NCI-H226 (cell line): ENCODE data around the gene MDGA2.
"Not testable (repeated sequence)": the region's sequence is repeated elsewhere in the genome, so short reads cannot be mapped to it uniquely, and the experiment has no call there.

ENCODE experiments used
- DNase-seq: peaks from one replicate; pipeline ENCODE4 v3.0.0-alpha.2; 2015

The MDGA2 gene

DNA sequence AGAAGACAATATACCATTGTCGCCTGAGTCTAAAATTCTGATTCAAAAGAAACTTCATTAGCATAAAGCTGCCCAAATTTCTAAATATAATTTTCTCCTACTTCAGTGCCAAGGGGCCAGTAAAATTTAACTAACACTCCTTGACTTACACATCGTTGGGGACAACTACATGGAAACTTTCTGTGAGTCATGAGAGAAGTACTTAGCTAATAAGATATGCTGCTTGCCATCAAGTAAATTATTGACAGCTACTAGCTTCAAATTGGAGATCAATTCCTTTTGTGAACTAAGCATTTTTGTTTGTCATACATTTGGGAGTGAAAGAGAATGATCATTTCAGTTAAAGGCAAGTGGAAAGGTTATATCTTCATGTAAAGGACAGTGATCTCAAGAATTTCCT lies 373.3 kb downstream of the MDGA2 start:
- DNase-seq: no peak

GRCh38 chr14:47300796-47301195 lies 374.6 kb downstream of the MDGA2 start:
- DNase-seq: peak; percentile 61

DNA sequence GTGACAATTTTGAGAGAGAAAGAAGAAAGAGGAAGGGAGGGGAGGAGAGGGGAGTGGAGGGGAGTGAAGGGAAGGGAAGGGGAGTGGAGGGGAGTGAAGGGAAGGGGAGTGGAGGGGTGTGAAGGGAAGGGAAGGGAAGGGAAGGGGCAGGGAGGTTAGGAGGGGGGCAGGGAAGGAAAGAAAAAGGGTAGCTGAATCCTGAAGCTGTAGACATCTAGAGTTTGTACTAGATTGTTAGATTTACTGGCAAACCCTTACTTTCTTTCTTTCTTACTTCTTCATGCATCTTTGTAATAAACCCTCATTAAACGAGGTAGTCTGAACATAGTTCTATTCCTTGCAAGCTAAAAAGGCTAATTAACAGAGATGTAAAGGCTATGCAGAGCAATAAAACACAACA lies 378.0 kb downstream of the MDGA2 start:
- no peak for DNase-seq

- DNase-seq: no peak
Measured at GRCh38 chr14:47284283-47284682, 391.1 kb downstream of the MDGA2 start.

DNA sequence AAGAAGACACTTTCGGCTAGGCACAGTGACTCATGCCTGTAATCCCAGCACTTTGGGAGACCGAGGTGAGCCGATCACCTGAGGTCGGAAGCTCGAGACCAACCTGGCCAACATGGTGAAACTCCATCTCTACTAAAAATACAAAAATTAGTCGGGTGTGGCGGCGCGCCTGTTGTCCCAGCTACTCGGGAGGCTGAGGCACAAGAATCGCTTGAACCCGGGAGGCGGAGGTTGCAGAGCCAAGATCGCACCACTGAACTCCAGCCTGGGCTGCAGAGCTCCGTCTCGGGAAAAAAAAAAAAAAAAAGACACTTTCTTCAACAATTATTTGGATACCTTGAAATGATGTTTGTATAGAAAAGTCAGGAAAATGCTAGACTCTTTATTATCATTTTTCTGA lies 393.6 kb downstream of the MDGA2 start:
- not testable (repeated sequence) for DNase-seq

DNA sequence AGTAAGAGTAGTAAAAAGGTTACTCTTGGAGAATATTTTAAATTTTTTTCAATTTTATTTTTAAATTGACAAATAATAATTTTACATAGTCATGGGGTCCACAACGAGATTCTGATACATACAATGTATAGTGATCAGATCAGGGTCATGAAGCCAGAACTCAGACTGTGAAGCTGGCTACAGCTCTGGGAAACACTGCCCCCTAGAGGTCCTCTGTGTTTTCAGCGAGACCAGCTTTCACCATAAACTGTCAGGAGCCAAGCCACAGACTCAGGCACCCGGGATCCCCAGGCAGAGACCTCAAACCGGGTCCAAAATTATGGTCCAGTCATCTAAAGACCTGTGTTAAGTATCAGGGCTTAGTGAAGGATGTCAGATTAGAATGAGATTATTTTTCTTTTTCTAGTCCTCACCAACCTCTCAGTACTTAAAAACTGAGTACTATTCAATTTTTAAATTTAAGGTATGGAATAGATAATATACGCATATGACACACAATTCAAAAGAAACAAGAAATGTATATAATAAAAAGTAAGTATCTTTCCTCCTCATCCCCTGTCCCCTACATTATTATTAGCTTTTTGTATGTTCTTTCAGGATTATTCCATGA lies 397.1 kb downstream of the MDGA2 start:
- DNase-seq: peak; percentile 9

GRCh38 chr14:47277703-47278102 lies 397.7 kb downstream of the MDGA2 start:
- DNase-seq: peak; percentile 48

DNA sequence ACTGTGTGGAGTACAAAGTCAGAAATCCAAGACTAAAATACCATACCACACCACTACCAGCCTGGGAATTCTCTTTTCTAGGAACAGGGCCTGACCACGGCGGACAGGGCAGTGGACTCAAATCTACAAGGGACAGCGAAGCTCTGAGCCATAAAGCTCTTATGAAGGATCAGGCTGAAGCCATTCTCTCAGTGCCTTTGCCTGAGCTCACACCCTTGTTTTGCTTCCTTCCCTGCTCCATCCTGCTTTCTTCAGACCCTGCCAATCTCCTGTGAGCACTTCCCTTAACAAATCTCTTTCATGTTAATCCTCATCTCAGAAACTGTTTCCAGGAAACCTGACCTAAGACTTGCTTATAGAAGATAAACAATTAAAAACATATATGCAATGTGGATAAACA lies 398.5 kb downstream of the MDGA2 start:
- no peak for DNase-seq

DNA sequence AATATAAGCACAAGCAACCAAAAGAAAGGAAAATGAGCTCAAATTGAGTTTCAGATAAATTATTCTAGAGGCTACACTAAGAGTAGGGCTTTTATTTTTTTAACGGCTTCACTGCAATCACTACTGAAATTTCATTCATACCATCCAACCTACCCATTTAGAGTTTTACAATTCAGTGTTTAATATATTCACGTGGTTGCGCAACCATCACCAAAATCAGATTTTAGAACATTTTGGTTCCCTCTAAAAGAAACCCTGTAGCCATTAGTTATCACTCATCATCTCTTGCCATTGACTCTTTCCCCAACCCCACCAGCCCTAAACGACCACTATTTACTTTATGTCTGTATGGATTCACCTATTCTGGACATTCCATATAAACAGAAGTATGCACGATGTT lies 401.5 kb downstream of the MDGA2 start:
- DNase-seq: no peak

GRCh38 chr14:47270715-47271114 lies 404.7 kb downstream of the MDGA2 start:
- no peak for DNase-seq

DNA sequence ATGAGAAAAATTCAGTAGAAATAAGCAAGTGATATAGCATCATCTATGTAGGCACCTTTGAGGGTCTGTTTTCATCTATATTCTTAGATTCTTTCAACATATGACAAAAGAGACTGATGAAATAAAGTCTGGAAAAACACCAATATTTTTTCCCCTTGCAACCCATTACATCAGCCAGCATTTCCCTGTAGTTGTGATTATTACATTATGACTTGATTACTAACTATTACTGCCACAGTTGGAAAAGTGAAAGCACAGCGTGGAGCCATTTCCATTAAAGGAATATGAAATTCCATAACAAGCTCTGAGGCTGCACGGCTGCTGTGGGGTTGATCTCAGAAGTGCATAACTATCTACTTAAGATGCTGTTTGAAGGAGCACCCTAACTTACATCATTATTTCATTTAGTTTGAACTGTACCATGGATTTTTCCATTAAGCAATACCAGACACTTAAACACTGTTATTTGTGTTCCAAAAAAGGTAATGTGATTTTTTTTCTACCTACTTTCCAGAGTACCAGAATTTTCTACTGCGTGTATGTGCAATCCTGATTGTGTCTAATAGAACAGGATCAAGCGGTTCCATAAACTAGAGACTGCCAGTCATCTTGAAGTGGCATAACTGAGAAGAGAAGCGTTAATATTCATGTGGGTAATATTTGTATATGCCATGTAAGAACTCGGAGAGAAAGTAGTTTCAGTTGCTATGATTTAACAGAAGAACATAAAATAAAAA lies 405.5 kb downstream of the MDGA2 start:
- no peak for DNase-seq

DNA sequence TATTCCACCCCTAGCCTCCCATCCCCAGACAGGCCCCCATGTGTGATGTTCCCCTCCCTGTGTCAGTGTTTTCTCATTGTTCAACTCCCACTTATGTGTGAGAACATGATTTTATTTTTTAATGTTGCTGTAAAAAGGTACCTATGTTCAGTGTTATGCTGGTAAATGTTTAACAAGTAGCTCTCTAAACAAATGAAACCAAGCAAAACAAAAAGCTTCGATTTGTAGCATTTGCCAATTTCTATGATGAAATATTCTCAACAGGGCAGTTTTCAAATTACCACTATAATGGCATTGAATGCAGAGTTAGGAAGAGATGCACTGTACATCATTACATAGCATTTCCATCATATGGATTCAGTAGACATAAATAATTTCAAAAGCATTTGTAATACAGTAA lies 410.6 kb downstream of the MDGA2 start:
- no peak for DNase-seq

DNA sequence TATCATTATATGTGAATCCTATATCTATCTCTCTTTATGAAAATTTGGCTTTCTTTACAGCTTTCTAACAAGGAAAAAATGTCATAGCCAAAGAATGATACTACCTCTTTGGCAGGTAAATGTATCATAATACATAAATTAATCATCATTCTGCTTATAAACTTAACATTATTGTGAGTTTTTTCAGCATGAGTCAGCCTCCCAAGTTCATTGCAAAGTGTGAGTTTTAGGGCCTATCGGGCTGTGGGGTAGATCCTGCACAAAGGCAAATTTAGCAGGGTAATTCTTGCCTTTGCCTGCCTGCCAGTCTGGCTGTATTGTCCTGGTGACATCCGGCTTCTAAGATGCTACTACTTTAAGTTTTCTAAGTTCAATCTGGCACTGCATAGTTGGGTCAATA lies 412.6 kb downstream of the MDGA2 start:
- peak; percentile 63 for DNase-seq

- no peak for DNase-seq
Measured at GRCh38 chr14:47261350-47261749, 414.1 kb downstream of the MDGA2 start.

- no peak for DNase-seq
Measured at GRCh38 chr14:47259796-47260195, 415.6 kb downstream of the MDGA2 start.

DNA sequence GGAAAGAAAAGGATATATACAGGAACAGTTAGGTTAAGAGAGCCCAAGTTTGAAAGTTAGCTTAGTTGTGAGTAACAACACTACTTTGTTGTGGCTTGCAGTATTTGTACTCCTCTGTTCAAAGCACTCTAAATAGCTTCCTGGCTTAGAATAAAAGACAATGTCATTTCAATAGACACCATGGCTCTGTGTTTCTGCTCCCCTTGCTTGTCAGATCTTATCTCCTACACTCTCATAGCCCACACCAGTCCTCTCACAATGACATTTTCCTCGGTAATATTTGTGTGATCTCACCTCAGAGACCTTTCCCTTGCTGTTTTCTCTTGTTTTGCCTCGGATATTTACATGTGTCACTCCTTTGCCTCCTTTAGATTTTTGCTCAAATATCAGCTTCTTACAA lies 418.4 kb downstream of the MDGA2 start:
- DNase-seq: no peak

DNA sequence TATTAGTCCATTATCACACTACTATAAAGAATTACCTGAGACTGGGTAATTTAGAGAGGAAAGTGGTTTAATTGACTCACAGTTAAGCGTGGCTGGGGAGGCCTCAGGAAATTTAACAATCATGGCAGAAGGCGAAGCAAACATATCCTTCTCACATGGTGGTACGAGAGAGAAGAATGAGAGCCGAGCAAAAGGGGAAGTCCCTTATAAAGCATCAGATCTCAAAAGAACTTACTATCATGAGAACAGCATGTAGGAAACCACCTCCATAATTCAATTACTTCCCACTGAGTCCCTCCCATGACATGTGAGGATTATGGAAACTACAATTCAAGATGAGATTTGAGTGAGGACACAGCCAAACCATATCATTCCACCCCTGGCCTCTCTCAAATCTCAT lies 422.6 kb downstream of the MDGA2 start:
- no peak for DNase-seq

DNA sequence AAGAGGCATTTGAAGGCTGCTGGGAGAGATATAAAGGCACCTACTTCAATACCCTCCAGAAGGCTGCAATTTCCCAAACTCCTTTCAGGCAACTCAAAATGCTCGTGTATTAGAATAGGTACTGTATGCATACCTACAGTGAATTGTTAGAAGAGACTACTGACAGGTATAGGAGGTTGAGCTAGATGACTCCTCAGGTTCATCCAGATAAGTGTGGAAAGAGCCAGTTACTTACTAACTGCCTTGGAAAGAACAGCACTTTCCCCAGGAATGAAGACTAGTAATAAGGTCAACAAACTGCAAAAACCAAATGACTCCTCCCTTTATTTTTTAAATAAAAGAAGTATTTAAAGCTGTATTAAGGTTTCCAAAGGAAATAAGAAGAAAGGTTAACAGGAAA lies 429.0 kb downstream of the MDGA2 start:
- DNase-seq: no peak

- DNase-seq: not testable (repeated sequence)
Measured at GRCh38 chr14:47242579-47242978, 432.8 kb downstream of the MDGA2 start.

DNA sequence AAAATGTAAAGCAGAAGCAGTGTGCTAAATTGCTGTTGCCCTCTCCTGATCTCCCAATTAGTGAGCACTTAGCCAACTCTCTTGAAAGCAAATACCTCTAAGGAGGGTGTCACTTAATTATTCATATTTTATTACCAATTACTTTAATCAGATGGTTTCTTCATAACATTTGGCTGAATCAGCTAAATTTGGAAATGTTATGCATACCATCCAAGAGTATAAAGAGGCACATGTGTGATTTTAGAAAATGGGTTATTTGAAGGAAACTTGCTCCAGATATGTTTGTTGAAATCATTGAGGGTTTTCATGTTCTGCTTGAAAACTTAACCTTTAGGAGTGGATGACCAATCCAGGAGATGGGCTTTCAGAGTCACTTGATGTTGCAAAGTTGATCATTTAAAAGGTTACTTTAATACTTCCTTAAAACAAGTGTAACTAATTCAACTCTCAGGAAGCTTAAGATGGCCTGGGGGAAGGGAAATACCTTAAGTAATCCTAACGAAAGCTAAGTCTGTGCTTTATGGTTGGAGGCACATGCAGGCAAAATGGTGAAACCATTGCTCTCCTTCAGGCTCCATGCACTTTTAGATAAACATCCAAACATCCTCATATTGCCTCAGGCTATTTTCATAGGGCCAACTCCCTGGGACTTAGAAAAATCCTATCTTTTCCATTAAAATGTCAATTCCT lies 434.5 kb downstream of the MDGA2 start:
- DNase-seq: no peak

DNA sequence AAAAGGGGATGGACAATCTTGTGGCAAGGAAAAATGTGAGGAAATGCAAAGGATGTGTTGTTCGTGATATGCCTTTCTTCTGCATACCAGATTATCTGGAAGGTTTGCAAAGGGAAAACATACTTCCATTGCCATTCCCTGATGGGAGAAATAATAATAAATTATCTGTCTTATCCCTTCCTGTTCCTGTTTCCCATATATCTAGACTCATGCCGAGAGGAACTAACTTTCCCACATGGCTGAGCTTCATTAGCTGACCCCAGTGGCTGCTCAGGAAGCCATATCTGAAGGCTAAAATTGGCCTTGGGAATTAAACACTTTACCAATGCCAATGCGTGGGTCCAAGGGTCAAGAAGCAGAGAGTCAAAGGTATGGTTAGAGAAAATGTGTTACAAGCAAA lies 439.8 kb downstream of the MDGA2 start:
- peak; percentile 6 for DNase-seq

DNA sequence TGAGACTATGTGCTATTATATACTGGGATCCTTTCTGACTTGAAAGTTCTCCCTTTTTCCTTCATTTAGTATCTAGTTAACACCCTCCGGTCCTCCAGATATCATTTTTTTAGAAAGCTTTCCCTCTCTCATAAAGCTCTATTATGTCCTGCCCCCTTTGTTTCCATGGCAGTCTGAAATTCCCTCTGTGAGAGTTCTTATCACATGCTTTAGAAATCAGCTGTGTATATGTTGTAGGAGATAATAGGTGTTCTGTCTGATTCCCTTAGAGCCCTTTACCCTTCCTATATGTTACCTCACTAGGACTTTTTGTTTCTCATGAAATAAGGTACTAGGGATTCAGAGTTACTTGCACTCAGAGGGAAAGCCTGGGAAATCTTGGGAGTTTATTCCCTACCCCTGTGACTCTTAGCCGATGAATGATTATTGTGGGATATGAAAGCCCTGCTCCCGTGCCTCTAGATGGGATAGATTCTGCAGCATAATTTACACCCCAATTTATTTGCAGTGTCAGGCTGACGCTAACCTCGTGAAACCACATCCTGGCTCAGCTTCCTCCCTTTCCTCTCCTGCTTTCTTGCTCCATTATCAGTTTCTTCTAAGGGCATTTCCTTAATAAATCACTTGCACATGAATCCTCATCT lies 448.4 kb downstream of the MDGA2 start:
- DNase-seq: peak; percentile 77

GRCh38 chr14:47223656-47224055 lies 451.7 kb downstream of the MDGA2 start:
- no peak for DNase-seq

DNA sequence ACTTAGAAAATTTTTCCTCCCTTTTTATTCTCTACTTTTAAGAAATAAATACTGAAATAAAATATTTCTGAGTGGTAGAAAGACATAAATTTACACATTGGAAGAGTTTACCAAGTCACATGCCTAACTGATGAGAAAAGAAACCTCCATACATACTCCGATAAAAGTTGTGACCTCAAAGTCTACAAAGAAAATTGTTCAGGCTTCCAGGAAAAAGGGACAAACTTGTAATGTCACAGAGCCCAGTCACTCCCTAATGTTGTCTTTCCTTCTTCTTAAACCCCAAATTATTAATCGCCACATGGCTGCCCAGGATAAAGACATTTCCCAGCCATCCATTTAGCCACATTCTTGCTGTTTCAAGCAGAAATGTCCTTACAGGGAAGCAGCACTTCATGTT lies 455.3 kb downstream of the MDGA2 start:
- DNase-seq: no peak
